BLaER1 (cell line): ENCODE results near the gene CNPY4.

Experiments
- H3K27ac ChIP-seq: shearing (Covaris generic); formaldehyde crosslinking; 2 replicates; pipeline ENCODE4 v1.8.1; 2022
- H3K27me3 ChIP-seq: shearing (Covaris generic); formaldehyde crosslinking; 2 replicates; pipeline ENCODE4 v1.8.1; 2022
- H3K36me3 ChIP-seq: shearing (Covaris generic); formaldehyde crosslinking; 2 replicates; pipeline ENCODE4 v1.8.1; 2022
- H3K4me1 ChIP-seq: shearing (Covaris generic); formaldehyde crosslinking; 2 replicates; pipeline ENCODE4 v1.8.1; 2022
- H3K4me2 ChIP-seq: shearing (Covaris generic); formaldehyde crosslinking; 2 replicates; pipeline ENCODE4 v1.8.1; 2022
- H3K4me3 ChIP-seq: shearing (Covaris generic); formaldehyde crosslinking; 2 replicates; pipeline ENCODE4 v1.8.1; 2022
- H3K9ac ChIP-seq: shearing (Covaris generic); formaldehyde crosslinking; 2 replicates; pipeline ENCODE4 v1.8.1; 2022
- H3K9me3 ChIP-seq: shearing (Covaris generic); formaldehyde crosslinking; 2 replicates; pipeline ENCODE4 v1.8.1; 2022
- H4K20me1 ChIP-seq: shearing (Covaris generic); formaldehyde crosslinking; 2 replicates; pipeline ENCODE4 v1.8.1; 2022
- Cebpa-rat ChIP-seq: shearing (Covaris generic); IDR thresholded peaks from 2 replicates; pipeline ENCODE4 v1.8.1; 2022

Gene CNPY4

GRCh38 chr7:100163006-100163531 lies 43.6 kb downstream of the CNPY4 start:
- Histone ChIP-seq H3K36me3 (no peaks in the 10 kb centered on the region), H3K9ac (no peak overlapping the region), H3K4me3 (no peak overlapping the region), H3K9me3 (no peaks in the 10 kb centered on the region), H4K20me1 (0 out of 2 replicates have a peak, but pooled peaks cover 13% of the 10 kb centered on the region), H3K27ac (no peak overlapping the region), H3K27me3 (peaks cover 27% of the 10 kb centered on the region), H3K4me2 (no peak overlapping the region), H3K4me1 (peaks cover 23% of the 10 kb centered on the region)
- TF ChIP-seq Cebpa-rat, result no peak

- Histone ChIP-seq H3K36me3 (no peaks in the 10 kb centered on the region), H4K20me1 (peaks cover 17% of the 10 kb centered on the region), H3K4me1 (peaks cover 28% of the 10 kb centered on the region), H3K9ac (no peak overlapping the region), H3K27ac (no peak overlapping the region), H3K27me3 (peaks cover 35% of the 10 kb centered on the region), H3K9me3 (no peaks in the 10 kb centered on the region), H3K4me3 (no peak overlapping the region), H3K4me2 (no peak overlapping the region)
- no peak for TF ChIP-seq Cebpa-rat
Measured at GRCh38 chr7:100163871-100164270, 44.4 kb downstream of the CNPY4 start.

- peaks cover 61% of the 10 kb centered on the region for H3K27me3 ChIP-seq
- H4K20me1 ChIP-seq, result peaks cover 41% of the 10 kb centered on the region
- peaks cover 45% of the 10 kb centered on the region for H3K4me1 ChIP-seq
- peak overlapping the region; percentile 90; the same call in 1 of the 2 replicates for H3K4me2 ChIP-seq
- H3K9ac ChIP-seq, result no peak overlapping the region
- TF ChIP-seq Cebpa-rat, result no peak
- H3K9me3 ChIP-seq, result no peaks in the 10 kb centered on the region
- H3K36me3 ChIP-seq, result peaks cover 15% of the 10 kb centered on the region
- H3K27ac ChIP-seq, result no peak overlapping the region
- no peak overlapping the region for H3K4me3 ChIP-seq
Measured at GRCh38 chr7:100166317-100166940, 47.0 kb downstream of the CNPY4 start.

GRCh38 chr7:100166970-100167911 lies 47.8 kb downstream of the CNPY4 start:
- Histone ChIP-seq H4K20me1 (peaks cover 48% of the 10 kb centered on the region), H3K27ac (no peak overlapping the region), H3K36me3 (peaks cover 15% of the 10 kb centered on the region), H3K9me3 (no peaks in the 10 kb centered on the region), H3K27me3 (peaks cover 69% of the 10 kb centered on the region), H3K4me2 (peak overlapping the region; percentile 90), H3K4me1 (peaks cover 52% of the 10 kb centered on the region), H3K4me3 (no peak overlapping the region), H3K9ac (0 out of 2 replicates have a peak overlapping the region, but pooled peaks have one; percentile 29)
- TF ChIP-seq Cebpa-rat, result no peak

GRCh38 chr7:100167912-100168323 lies 48.5 kb downstream of the CNPY4 start:
- Histone ChIP-seq H3K4me2 (peak overlapping the region; percentile 90), H3K9ac (0 out of 2 replicates have a peak overlapping the region, but pooled peaks have one; percentile 29), H3K4me3 (peak overlapping the region; percentile 52; the same call in 1 of the 2 replicates), H3K9me3 (no peaks in the 10 kb centered on the region), H4K20me1 (peaks cover 50% of the 10 kb centered on the region), H3K36me3 (peaks cover 15% of the 10 kb centered on the region), H3K27me3 (peaks cover 72% of the 10 kb centered on the region), H3K27ac (no peak overlapping the region), H3K4me1 (peaks cover 52% of the 10 kb centered on the region)
- TF ChIP-seq Cebpa-rat, result no peak

GRCh38 chr7:100169147-100169850 lies 49.9 kb downstream of the CNPY4 start:
- H3K9me3 ChIP-seq, result no peaks in the 10 kb centered on the region
- H3K27ac ChIP-seq, result no peak overlapping the region
- no peak for TF ChIP-seq Cebpa-rat
- peaks cover 64% of the 10 kb centered on the region for H4K20me1 ChIP-seq
- peak overlapping the region; percentile 52; the same call in 1 of the 2 replicates for H3K4me3 ChIP-seq
- no peak overlapping the region for H3K9ac ChIP-seq
- peaks cover 77% of the 10 kb centered on the region for H3K27me3 ChIP-seq
- H3K4me2 ChIP-seq, result peak overlapping the region; percentile 90
- peaks cover 53% of the 10 kb centered on the region for H3K4me1 ChIP-seq
- H3K36me3 ChIP-seq, result peaks cover 29% of the 10 kb centered on the region

- no peak overlapping the region for H3K9ac ChIP-seq
- peak overlapping the region; percentile 90 for H3K4me2 ChIP-seq
- H3K27me3 ChIP-seq, result peaks cover 77% of the 10 kb centered on the region
- no peak overlapping the region for H3K27ac ChIP-seq
- no peaks in the 10 kb centered on the region for H3K9me3 ChIP-seq
- H3K4me3 ChIP-seq, result no peak overlapping the region
- H3K36me3 ChIP-seq, result peaks cover 39% of the 10 kb centered on the region
- peaks cover 63% of the 10 kb centered on the region for H3K4me1 ChIP-seq
- peaks cover 74% of the 10 kb centered on the region for H4K20me1 ChIP-seq
- no peak for TF ChIP-seq Cebpa-rat
Measured at GRCh38 chr7:100170101-100170897, 50.9 kb downstream of the CNPY4 start.

GRCh38 chr7:100171087-100171681 lies 51.8 kb downstream of the CNPY4 start:
- peaks cover 44% of the 10 kb centered on the region for H3K36me3 ChIP-seq
- H3K27me3 ChIP-seq, result peaks cover 69% of the 10 kb centered on the region
- peak overlapping the region; percentile 42 for H3K4me3 ChIP-seq
- TF ChIP-seq Cebpa-rat, result no peak
- peak overlapping the region; percentile 90 for H3K4me2 ChIP-seq
- peaks cover 82% of the 10 kb centered on the region for H4K20me1 ChIP-seq
- no peak overlapping the region for H3K9ac ChIP-seq
- no peaks in the 10 kb centered on the region for H3K9me3 ChIP-seq
- H3K27ac ChIP-seq, result no peak overlapping the region
- peaks cover 72% of the 10 kb centered on the region for H3K4me1 ChIP-seq
